Vagina (tissue), 2 donors: ENCODE results near the gene NPPC. TPM values are rescaled to one million over a fixed set of nuclear protein-coding genes. Genes with fewer than 3 reads are reported as not detected.
"Not testable (repeated sequence)": the region's sequence is repeated elsewhere in the genome, so short reads cannot be mapped to it uniquely, and the experiment has no call there.

Source experiments
- DNase-seq, 2 donors: peaks; one replicate each; pipeline ENCODE4 v3.0.0-alpha.2; 2017; ENCODE audit errors: extremely low spot score in 2 of 2
- H3K27ac ChIP-seq: fragments of 200-600 bp; sonication (generic); one replicate; pipeline ENCODE4 v1.5.1; 2019
- H3K27me3 ChIP-seq: fragments of 200-600 bp; sonication (generic); one replicate; pipeline ENCODE4 v1.5.1; 2019
- H3K36me3 ChIP-seq, 2 donors: fragments of 200-600 bp; sonication (generic); one replicate each; pipeline ENCODE4 v1.5.1; 2017 to 2019
- H3K4me1 ChIP-seq: fragments of 200-600 bp; sonication (generic); one replicate; pipeline ENCODE4 v1.5.1; 2019
- H3K4me3 ChIP-seq, 2 donors: fragments of 200-600 bp; sonication (generic); 1 replicate in 1 of 2; 2 replicates in 1 of 2; pipeline ENCODE4 v1.5.1; 2016 to 2019
- H3K9me3 ChIP-seq: fragments of 200-600 bp; sonication (generic); one replicate; pipeline ENCODE4 v1.5.1; 2019
- CTCF ChIP-seq, 3 experiments: fragments of 450-650 bp in 2 of 3; fragments of 200-600 bp in 1 of 3; sonication (generic) in 1 of 3; IDR thresholded peaks; one replicate each; pipeline ENCODE4 v1.5.1; 2017 to 2019; ENCODE audit warnings: antibody characterized with exemption in 3 of 3, mild to moderate bottlenecking in 2 of 3, moderate library complexity in 2 of 3
- POLR2A ChIP-seq, 2 donors: fragments of 450-650 bp; IDR thresholded peaks; one replicate each; pipeline ENCODE4 v1.6.1; 2017; ENCODE audit warnings: antibody characterized with exemption in 2 of 2, mild to moderate bottlenecking in 2 of 2, moderate library complexity in 2 of 2
- POLR2AphosphoS5 ChIP-seq, 2 donors: sonication (generic); formaldehyde crosslinking; IDR thresholded peaks; one replicate each; pipeline ENCODE4 v1.9.0; 2017; ENCODE audit warnings: antibody characterized with exemption in 2 of 2, mild to moderate bottlenecking in 2 of 2, low read depth in 1 of 2; ENCODE audit not compliant: insufficient read depth in 1 of 2
- intact Hi-C: fragments of 100-400 bp; cut with DNase I; formaldehyde crosslinking; loops from one replicate; pipeline ENCODE4 v1.15.1; 2023
- total RNA-seq: library from RNA; depleted of rRNA; stranded (reverse); fragments of >200 nt; gene quantifications from one replicate; pipeline ENCODE4 v1.2.3, GENCODE V29; 2016

Gene NPPC
- total RNA-seq, 1 donor from 2014 or later = 16.0 TPM

GRCh38 chr2:231910771-231911170 lies 15.4 kb downstream of the NPPC start:
- DNase-seq = no peak
- TF ChIP-seq CTCF (IDR thresholded peaks at IDR 0.05) (no peak), POLR2AphosphoS5 (IDR thresholded peaks at IDR 0.05; ENCODE audit: insufficient read depth in 1 of 2, low read depth in 1 of 2) (no peak), POLR2A (IDR thresholded peaks at IDR 0.05) (no peak)
- H3K4me3 ChIP-seq = no peak overlapping the region
- no peaks in the 10 kb centered on the region for H3K36me3 ChIP-seq
- intact Hi-C loops = no loop called here
- H3K9me3 ChIP-seq = no peaks in the 10 kb centered on the region
- H3K27me3 ChIP-seq = no peaks in the 10 kb centered on the region
- H3K4me1 ChIP-seq = no peaks in the 10 kb centered on the region
- H3K27ac ChIP-seq = no peak overlapping the region

GRCh38 chr2:231910161-231910560 lies 16.0 kb downstream of the NPPC start:
- H3K27me3 ChIP-seq, H3K9me3 ChIP-seq, H3K36me3 ChIP-seq, DNase-seq, H3K4me3 ChIP-seq, H3K27ac ChIP-seq, intact Hi-C loops, H3K4me1 ChIP-seq: not testable (repeated sequence)

- H3K9me3 ChIP-seq = no peaks in the 10 kb centered on the region
- no peak overlapping the region for H3K4me3 ChIP-seq
- H3K4me1 ChIP-seq = no peaks in the 10 kb centered on the region
- H3K36me3 ChIP-seq = no peaks in the 10 kb centered on the region
- intact Hi-C loops = loop anchor here (5.0 kb wide), 1 partner anchor 528 kb away; no protein-coding TSS in a partner anchor
- TF ChIP-seq POLR2A (IDR thresholded peaks at IDR 0.05) (no peak), CTCF (IDR thresholded peaks at IDR 0.05) (no peak), POLR2AphosphoS5 (IDR thresholded peaks at IDR 0.05; ENCODE audit: insufficient read depth in 1 of 2, low read depth in 1 of 2) (no peak)
- no peaks in the 10 kb centered on the region for H3K27me3 ChIP-seq
- no peak overlapping the region for H3K27ac ChIP-seq
- no peak for DNase-seq
These were observed 16.6 kb downstream of the NPPC start for GRCh38 chr2:231909631-231910030.

- no peaks in the 10 kb centered on the region for H3K9me3 ChIP-seq
- no peak overlapping the region for H3K4me3 ChIP-seq
- no peaks in the 10 kb centered on the region for H3K4me1 ChIP-seq
- TF ChIP-seq POLR2A (IDR thresholded peaks at IDR 0.05) (no peak), CTCF (IDR thresholded peaks at IDR 0.05) (no peak), POLR2AphosphoS5 (IDR thresholded peaks at IDR 0.05; ENCODE audit: insufficient read depth in 1 of 2, low read depth in 1 of 2) (no peak)
- H3K27me3 ChIP-seq = no peaks in the 10 kb centered on the region
- no peak overlapping the region for H3K27ac ChIP-seq
- intact Hi-C loops = loop anchor here (5.0 kb wide), 1 partner anchor 529 kb away; no protein-coding TSS in a partner anchor
- H3K36me3 ChIP-seq = no peaks in the 10 kb centered on the region
- no peak for DNase-seq
These were observed 17.6 kb downstream of the NPPC start for GRCh38 chr2:231908584-231908983.

- H3K4me1 ChIP-seq = no peaks in the 10 kb centered on the region
- DNase-seq = no peak
- H3K27me3 ChIP-seq = no peaks in the 10 kb centered on the region
- no peaks in the 10 kb centered on the region for H3K9me3 ChIP-seq
- H3K27ac ChIP-seq = no peak overlapping the region
- TF ChIP-seq POLR2AphosphoS5 (IDR thresholded peaks at IDR 0.05; ENCODE audit: insufficient read depth in 1 of 2, low read depth in 1 of 2) (no peak), POLR2A (IDR thresholded peaks at IDR 0.05) (no peak), CTCF (IDR thresholded peaks at IDR 0.05) (no peak)
- intact Hi-C loops = loop anchor here (5.0 kb wide), 1 partner anchor 530 kb away; no protein-coding TSS in a partner anchor
- H3K36me3 ChIP-seq = no peaks in the 10 kb centered on the region
- no peak overlapping the region for H3K4me3 ChIP-seq
These were observed 18.4 kb downstream of the NPPC start for GRCh38 chr2:231907765-231908164.
